GM23248 (cell line): ENCODE data around the gene ADRB2. TPM values are rescaled to one million over a fixed set of nuclear protein-coding genes. Genes with fewer than 3 reads are reported as not detected.
"Not testable (repeated sequence)": the region's sequence is repeated elsewhere in the genome, so short reads cannot be mapped to it uniquely, and the experiment has no call there.

Experiments
- DNase-seq: peaks from one replicate; pipeline ENCODE4 v3.0.0-alpha.2; 2015
- H2AFZ ChIP-seq: fragments of 200-600 bp; sonication (generic); 2 replicates; pipeline ENCODE4 v1.6.1; 2016; ENCODE audit warnings: antibody characterized with exemption
- H3F3A ChIP-seq: fragments of 200-600 bp; sonication (generic); 2 replicates; pipeline ENCODE4 v1.6.1; 2016; ENCODE audit warnings: mild to moderate bottlenecking, antibody characterized with exemption, mixed run types; ENCODE audit not compliant: insufficient read depth
- H3K27ac ChIP-seq: fragments of 200-600 bp; sonication (generic); 2 replicates; pipeline ENCODE4 v1.5.1; 2016; ENCODE audit warnings: mild to moderate bottlenecking
- H3K27me3 ChIP-seq: fragments of 200-600 bp; sonication (generic); replicated peaks from 2 replicates; pipeline ENCODE4 v1.6.1; 2016; ENCODE audit warnings: mild to moderate bottlenecking; ENCODE audit not compliant: insufficient read depth
- H3K36me3 ChIP-seq: fragments of 200-600 bp; sonication (generic); 2 replicates; pipeline ENCODE4 v1.6.1; 2016; ENCODE audit warnings: low read depth, mild to moderate bottlenecking
- H3K4me1 ChIP-seq: fragments of 200-600 bp; sonication (generic); 2 replicates; pipeline ENCODE4 v1.6.1; 2016; ENCODE audit warnings: mild to moderate bottlenecking; ENCODE audit not compliant: insufficient read depth
- H3K4me2 ChIP-seq: fragments of 200-600 bp; sonication (generic); one replicate; pipeline ENCODE4 v1.6.1; 2016; ENCODE audit warnings: mild to moderate bottlenecking; ENCODE audit not compliant: unreplicated experiment
- H3K4me3 ChIP-seq: fragments of 200-600 bp; sonication (generic); 2 replicates; pipeline ENCODE4 v1.5.1; 2016; ENCODE audit warnings: mild to moderate bottlenecking
- H3K79me2 ChIP-seq: fragments of 200-600 bp; sonication (generic); 2 replicates; pipeline ENCODE4 v1.6.1; 2016; ENCODE audit warnings: mild to moderate bottlenecking; ENCODE audit not compliant: insufficient read depth
- H3K9ac ChIP-seq: fragments of 200-600 bp; sonication (generic); 2 replicates; pipeline ENCODE4 v1.6.1; 2016; ENCODE audit warnings: mild to moderate bottlenecking
- H3K9me2 ChIP-seq: fragments of 200-600 bp; sonication (generic); 2 replicates; pipeline ENCODE4 v1.6.1; 2016; ENCODE audit warnings: mixed run types, mild to moderate bottlenecking, moderate library complexity; ENCODE audit not compliant: insufficient read depth
- H3K9me3 ChIP-seq: fragments of 200-600 bp; sonication (generic); one replicate; pipeline ENCODE4 v1.6.1; 2017; ENCODE audit warnings: low read depth
- H4K20me1 ChIP-seq: fragments of 200-600 bp; sonication (generic); 2 replicates; pipeline ENCODE4 v1.6.0; 2016; ENCODE audit not compliant: insufficient read depth
- EZH2 ChIP-seq: fragments of 200-600 bp; sonication (generic); IDR thresholded peaks from 2 replicates; pipeline ENCODE4 v1.6.1; 2018; ENCODE audit warnings: antibody characterized with exemption, mild to moderate bottlenecking; ENCODE audit not compliant: insufficient read depth, poor library complexity, severe bottlenecking
- EZH2phosphoT487 ChIP-seq: fragments of 200-600 bp; sonication (generic); IDR thresholded peaks from 2 replicates; pipeline ENCODE4 v1.6.1; 2018; ENCODE audit warnings: antibody characterized with exemption, moderate library complexity, mild to moderate bottlenecking, low read depth; ENCODE audit not compliant: insufficient read depth
- WGBS, 2 experiments: methylation state at CpG; one replicate each; pipeline ENCODE4 v1.1.6; 2015 to 2017; ENCODE audit warnings: low lambda C conversion rate in 2 of 2, low coverage in 1 of 2; ENCODE audit errors: missing lambda C conversion rate in 2 of 2; 5-methylcytosine and 5-hydroxymethylcytosine counted together
- in situ Hi-C: fragments of 300-500 bp; cut with MboI; formaldehyde crosslinking; loops from 2 replicates; pipeline ENCODE4 v1.15.0; 2020
- polyA plus RNA-seq: library from polyadenylated mRNA; unstranded; fragments of >200 nt; fragmentation: Nextera tagmentation; extraction: Ambion mirVana; gene quantifications from 2 replicates; pipeline ENCODE4 v1.2.1, GENCODE V29; 2016
- total RNA-seq: library from RNA; depleted of rRNA; stranded (reverse); fragments of >200 nt; shearing (Covaris generic); gene quantifications from 2 replicates; pipeline ENCODE4 v1.2.3, GENCODE V29; 2014; rRNA removed

ADRB2 gene
- total and polyA plus RNA-seq, 2 experiments from 2014 or later: 0.19 to 0.65 TPM

- Histone ChIP-seq H4K20me1 (no peaks in the 10 kb centered on the region), H3K79me2 (no peaks in the 10 kb centered on the region), H3K9ac (no peak overlapping the region), H3F3A (no peaks in the 10 kb centered on the region), H2AFZ (no peak overlapping the region), H3K4me3 (no peak overlapping the region), H3K4me2 (no peak overlapping the region), H3K27ac (no peak overlapping the region), H3K36me3 (no peaks in the 10 kb centered on the region), H3K27me3 (no peaks in the 10 kb centered on the region), H3K9me3 (no peaks in the 10 kb centered on the region), H3K9me2 (no peaks in the 10 kb centered on the region), H3K4me1 (peaks cover 10% of the 10 kb centered on the region; the same call in 1 of the 2 replicates)
- TF ChIP-seq EZH2 (no peak), EZH2phosphoT487 (no peak)
- in situ Hi-C loops: no loop called here
- peak; percentile 52 for DNase-seq
- WGBS, 2 experiments: 23 to 25% methylated on average over 4 of the region's 4 CpGs
Observed at GRCh38 chr5:148875205-148875875, 48.9 kb downstream of the ADRB2 start.

GRCh38 chr5:148877436-148877835 is 51.0 kb downstream of the ADRB2 start:
- H2AFZ ChIP-seq, H3K4me2 ChIP-seq, H3F3A ChIP-seq, H3K27ac ChIP-seq, H3K36me3 ChIP-seq, H3K27me3 ChIP-seq, in situ Hi-C loops, H3K9me3 ChIP-seq, H3K4me3 ChIP-seq, H3K79me2 ChIP-seq, H4K20me1 ChIP-seq, H3K9me2 ChIP-seq, DNase-seq, H3K9ac ChIP-seq: not testable (repeated sequence)
- WGBS, 2 experiments: 95 to 100% methylated on average over 5 of the region's 5 CpGs
- H3K4me1 ChIP-seq: peaks cover 10% of the 10 kb centered on the region; the same call in 1 of the 2 replicates

Other genes starting within 250 kb of the ADRB2 start
- not detected in 2 replicates for gene HTR4, start 172.1 kb upstream of the ADRB2 start, total RNA-seq
- not detected in 2 replicates for gene HTR4, start 172.1 kb upstream of the ADRB2 start, polyA plus RNA-seq
- 1.1 and 1.5 TPM in 2 replicates for gene SH3TC2, start 236.5 kb downstream of the ADRB2 start, total RNA-seq
- gene SH3TC2, start 236.5 kb downstream of the ADRB2 start, polyA plus RNA-seq: 0.22 and 0.88 TPM in 2 replicates